Cardiac septum (tissue), 1 donor: ENCODE data around the gene SH3RF3. TPM values are rescaled to one million over a fixed set of nuclear protein-coding genes. Genes with fewer than 3 reads are reported as not detected.
A peak's percentile ranks its signal among the peaks of the same experiment; 100 is the strongest.
"Not testable (repeated sequence)": the region's sequence is repeated elsewhere in the genome, so short reads cannot be mapped to it uniquely, and the experiment has no call there.

ENCODE experiments used
- DNase-seq: peaks from one replicate; pipeline ENCODE4 v3.0.0-alpha.2; 2020; ENCODE audit warnings: low spot score
- intact Hi-C: fragments of 100-400 bp; cut with DNase I; formaldehyde crosslinking; loops from one replicate; pipeline ENCODE4 v1.14.0; 2022
- microRNA-seq: library from miRNA; unstranded; fragments of <30 nt; microRNA quantifications from one replicate; pipeline ENCODE4 v1.2.0, GENCODE V29; 2020
- total RNA-seq: library from RNA; stranded (reverse); fragmentation: NEBNext Ultra II Directional; extraction: Animal tissue kit (Norgen Biotek cat#: 25700); gene quantifications from one replicate; pipeline ENCODE4 v1.2.1, GENCODE V29; 2021
- donor health status: DM: no; HTN: no; CAD: no.

The SH3RF3 gene
- total RNA-seq, 1 donor from 2014 or later: 11.2 TPM

GRCh38 chr2:109532728-109533076 lies 403.7 kb downstream of the SH3RF3 start:
- DNase-seq: peak; percentile 59
- intact Hi-C loops: no loop called here

DNA sequence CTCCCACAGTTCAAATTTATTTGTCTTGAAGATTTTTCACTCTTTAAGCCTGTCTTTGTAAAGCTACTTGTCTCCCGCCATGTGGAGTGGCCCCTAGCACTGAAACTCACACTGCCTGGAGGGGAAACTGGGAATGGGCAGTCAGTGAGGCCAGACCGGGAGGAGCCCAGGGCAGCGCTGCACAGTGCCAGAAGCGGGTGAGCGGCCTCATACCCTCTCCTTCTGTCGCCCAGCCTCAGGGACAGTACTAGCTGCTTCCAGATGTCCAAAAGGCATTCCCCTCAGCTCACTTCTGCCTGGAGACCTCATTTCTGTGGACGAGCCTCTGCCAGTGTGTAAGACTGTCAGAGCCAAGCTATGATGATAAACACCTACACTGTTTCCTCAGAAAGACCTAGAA lies 404.8 kb downstream of the SH3RF3 start:
- peak; percentile 55 for DNase-seq
- intact Hi-C loops: no loop called here

DNA sequence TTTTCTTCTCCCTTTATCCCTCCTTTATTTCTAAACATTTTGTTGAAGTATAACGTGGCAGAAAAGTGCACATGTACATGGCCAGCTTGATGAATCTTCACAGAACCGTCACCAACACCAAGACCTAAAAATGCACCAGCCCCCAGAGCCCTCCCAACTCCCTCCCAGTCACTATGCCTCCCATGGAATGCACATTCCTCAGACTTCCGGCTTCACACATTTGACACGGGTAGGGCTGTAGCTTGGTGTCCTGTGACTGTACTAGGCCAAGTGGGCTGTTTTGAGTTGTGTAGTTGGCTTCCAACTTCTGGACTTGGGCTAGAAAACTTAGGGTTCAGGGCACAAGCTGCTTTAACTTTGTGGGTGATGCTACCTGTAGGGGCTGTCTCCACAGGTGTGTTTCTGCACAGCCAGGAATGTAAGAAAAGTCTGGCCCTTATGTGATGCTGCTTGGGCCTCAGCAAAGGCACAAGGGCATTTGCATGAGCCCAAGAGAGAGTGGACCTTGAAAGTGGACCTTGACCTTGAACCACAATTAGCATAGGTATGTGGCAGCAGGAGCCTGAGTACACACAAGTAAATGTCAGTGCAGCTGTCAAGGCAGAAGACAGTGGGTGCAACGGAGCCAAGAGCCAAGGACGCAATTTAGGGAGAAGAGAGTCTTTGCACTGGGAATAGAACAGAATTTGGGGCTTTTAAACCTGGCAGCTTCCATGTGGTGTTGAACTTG lies 406.4 kb downstream of the SH3RF3 start:
- intact Hi-C loops: no loop called here
- peak; percentile 22 for DNase-seq

DNA sequence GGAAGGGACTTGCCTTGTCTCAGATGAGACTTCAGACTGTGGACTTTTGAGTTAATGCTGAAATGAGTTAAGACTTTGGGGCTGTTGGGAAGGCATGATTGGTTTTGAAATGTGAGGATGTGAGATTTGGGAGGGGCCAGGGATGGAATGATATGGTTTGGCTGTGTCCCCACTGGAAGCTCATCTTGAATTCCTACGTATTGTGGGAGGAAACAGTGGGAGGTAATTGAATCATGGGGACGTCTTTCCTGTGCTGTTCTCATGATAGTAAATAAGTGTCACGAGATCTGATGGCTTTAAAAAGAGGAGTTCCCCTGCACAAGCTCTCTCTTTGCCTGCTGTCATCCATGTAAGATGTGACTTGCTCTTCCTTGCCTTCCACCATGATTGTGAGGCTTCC lies 407.6 kb downstream of the SH3RF3 start:
- DNase-seq, intact Hi-C loops: not testable (repeated sequence)

GRCh38 chr2:109537565-109538222 lies 408.7 kb downstream of the SH3RF3 start:
- peak; percentile 49 for DNase-seq
- intact Hi-C loops: no loop called here

DNA sequence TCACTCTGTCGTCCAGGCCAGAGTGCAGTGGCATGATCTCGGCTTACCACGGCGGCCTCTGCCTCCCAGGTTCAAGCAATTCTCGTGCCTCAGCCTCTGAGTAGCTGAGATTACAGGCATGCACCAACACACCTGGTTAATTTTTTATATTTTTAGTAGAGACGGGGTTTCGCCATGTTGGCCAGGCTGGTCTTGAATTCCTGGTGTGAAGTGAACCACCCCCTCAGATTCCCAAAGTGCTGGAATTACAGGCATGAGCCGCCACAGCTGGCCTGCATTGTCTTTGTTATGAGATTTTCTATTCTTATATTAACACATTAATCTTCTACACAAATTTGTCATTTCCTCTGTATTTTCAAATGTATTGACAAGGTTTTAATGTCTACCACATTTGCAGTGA lies 409.5 kb downstream of the SH3RF3 start:
- intact Hi-C loops: no loop called here
- DNase-seq: no peak

GRCh38 chr2:109542384-109542783 lies 413.4 kb downstream of the SH3RF3 start:
- intact Hi-C loops: no loop called here
- DNase-seq: no peak

DNA sequence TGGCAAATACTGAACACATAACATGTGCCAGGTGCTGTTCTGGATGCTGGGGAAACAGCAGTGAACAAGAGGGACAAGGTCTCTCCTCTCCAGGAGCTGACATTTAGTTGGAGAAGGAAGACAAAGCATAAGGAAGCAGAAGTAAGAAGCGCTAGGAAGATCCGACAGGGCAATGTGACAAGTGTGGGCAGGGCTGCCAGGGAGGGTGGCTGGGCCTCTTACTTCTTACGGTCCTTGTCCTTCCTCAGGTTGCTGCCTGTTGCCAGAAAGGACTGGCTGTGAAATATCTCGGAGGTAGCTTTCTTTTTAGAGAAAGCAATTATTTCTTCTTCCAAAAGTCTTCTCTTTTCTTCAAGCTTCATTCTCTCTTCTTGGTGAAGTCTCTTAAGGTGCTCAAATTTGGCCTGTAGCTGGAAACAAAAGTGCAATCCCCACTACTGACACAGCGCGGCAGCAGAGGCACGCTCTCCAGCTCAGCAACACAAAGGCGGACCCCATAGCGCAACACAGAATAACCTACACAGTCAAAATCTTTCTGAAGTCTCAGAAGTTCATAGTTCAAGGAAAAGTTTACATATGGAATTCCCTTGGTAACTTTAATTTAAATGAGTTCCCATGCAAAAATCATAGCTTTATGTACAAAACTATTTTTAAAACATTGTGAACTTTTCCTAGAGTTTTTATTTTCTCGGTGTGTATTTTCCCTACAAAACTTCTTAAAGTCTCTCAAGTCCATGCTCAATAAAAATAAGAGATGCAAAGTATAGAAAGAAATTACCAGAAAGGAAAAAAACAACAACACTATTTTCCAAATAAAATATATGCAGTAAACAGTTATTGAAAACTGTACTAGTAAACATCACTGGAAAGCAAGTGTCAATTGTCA lies 417.1 kb downstream of the SH3RF3 start:
- intact Hi-C loops: loop anchor here (1.0 to 5.0 kb wide), 2 partner anchors 66 to 167 kb away; partner anchors contain the start of genes SEPTIN10 and SOWAHC
- DNase-seq: peak; percentile 78

DNA sequence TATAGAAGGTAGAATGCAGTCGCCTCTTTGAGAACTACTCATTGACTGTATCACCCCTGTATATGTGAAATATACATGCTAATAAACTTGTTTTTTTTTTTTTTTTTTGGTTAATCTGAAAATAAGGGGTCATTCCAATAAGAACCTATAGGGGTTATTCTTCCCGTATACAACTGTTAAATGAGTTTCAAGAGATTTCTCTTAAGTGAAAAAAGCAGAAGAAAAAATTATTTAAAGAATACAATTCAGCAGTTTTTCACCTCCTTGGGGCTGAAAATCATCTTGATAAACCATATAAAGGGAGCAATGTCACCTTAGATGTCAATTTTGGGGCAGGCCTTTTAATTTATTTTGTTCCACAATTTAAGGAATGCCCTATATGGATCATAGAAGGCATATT lies 418.3 kb downstream of the SH3RF3 start:
- intact Hi-C loops: loop anchor here (5.0 kb wide), 1 partner anchor 65 kb away; the partner anchor contains the start of genes SEPTIN10 and SOWAHC
- no peak for DNase-seq

DNA sequence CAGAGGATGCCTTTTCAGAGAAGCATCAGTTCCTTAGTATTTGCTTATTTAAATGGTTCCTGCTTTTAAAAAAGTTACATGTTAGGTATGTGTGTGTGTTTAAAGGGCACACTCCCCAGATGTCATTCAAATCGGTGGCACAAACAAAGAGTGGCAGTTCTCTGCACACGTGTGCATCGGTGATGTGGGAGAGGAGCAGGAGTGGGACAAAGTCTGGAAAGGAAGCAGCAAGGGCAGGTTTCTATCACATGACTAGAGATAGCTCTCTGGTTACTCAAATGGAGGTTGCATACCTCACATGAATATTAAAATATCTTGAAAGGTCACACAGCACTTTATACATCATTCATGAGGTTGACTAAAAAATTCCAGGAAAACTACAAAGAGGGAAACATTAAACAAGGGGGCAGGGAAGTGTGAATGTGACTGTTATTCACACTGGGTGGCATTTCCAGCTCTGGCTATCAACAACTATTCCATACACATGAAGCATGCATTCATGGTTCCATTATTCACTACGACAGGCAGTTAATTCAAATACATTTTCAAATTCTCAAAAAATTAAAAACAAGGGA lies 420.1 kb downstream of the SH3RF3 start:
- no peak for DNase-seq
- intact Hi-C loops: loop anchor here (5.0 kb wide), 1 partner anchor 63 kb away; the partner anchor contains the start of genes SEPTIN10 and SOWAHC

Small RNA genes lying within 50 kb of the gene (microRNA-seq; reads per million reads assigned to microRNA genes)
- gene MIR4265 (not detected), gene MIR4266 (not detected)

Other genes starting within 250 kb of the SH3RF3 start
- not detected for gene EDAR, start 140.0 kb upstream of the SH3RF3 start, total RNA-seq